Right ventricle myocardium superior (tissue), 1 donor: ENCODE measurements around the gene FAM131C. TPM values are rescaled to one million over a fixed set of nuclear protein-coding genes. Genes with fewer than 3 reads are reported as not detected.
"Not testable (repeated sequence)": the region's sequence is repeated elsewhere in the genome, so short reads cannot be mapped to it uniquely, and the experiment has no call there.

Experiments used
- ATAC-seq: fragments of 200-7000 bp; cut with Tn5 transposase; one replicate; pipeline ENCODE4 v1.9.1; 2020; ENCODE audit warnings: mild to moderate bottlenecking; ENCODE audit not compliant: poor library complexity
- DNase-seq: peaks from one replicate; pipeline ENCODE4 v3.0.0-alpha.2; 2020
- intact Hi-C: fragments of 100-400 bp; cut with DNase I; formaldehyde crosslinking; loops from one replicate; pipeline ENCODE4 v1.11.2; 2022
- total RNA-seq: library from RNA; stranded (reverse); fragmentation: NEBNext Ultra II Directional; extraction: Animal tissue kit (Norgen Biotek cat#: 25700); gene quantifications from one replicate; pipeline ENCODE4 v1.2.1, GENCODE V29; 2021
- donor health status: DM: no; HTN: yes; CAD: no; lungs with severe emphysema.

Gene FAM131C
- total RNA-seq, 1 donor from 2014 or later, result 4.5 TPM

DNA sequence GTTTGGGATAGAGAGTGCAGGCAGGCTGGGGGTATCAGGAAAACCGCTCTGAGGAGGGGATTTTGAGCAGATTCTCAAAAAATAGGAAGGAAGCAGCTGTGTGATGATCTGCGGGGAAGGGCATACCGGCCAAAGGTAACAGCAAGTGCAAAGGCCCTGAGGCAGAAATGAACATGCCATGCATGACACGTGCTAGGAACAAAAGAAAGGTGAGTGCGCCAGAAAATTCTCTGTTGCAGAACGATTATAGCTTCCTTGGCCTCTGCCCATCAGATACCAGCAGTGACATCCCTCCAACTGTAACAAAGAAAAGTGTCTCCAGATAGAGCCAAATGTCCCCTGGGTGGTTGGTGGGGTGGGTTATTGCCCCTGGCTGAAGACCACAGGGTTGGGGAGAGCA, 37.0 kb upstream of the FAM131C start:
- no peak for ATAC-seq
- intact Hi-C loops, result no loop called here
- no peak for DNase-seq

DNA sequence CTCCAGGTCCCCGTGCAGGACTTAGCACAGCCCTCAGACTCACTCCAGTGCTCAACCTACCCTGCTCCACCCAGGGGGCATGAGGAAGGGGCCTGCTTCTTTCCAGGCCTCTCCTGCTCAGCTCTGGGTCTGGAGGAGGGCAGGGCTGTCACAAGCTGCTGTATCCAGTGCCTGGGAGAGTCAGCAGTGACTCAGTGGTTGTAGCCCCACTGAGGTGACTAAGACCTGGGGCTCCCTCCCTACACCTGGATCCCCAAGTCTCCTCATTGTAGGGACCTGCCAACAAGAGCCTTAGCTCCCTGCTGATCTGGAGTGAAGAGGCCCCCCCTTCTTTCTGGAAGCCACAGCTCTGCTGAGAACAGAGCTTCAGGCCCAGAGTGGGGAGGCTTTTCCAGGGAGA, 36.1 kb upstream of the FAM131C start:
- DNase-seq (no peak), ATAC-seq (no peak)
- intact Hi-C loops, result no loop called here

DNA sequence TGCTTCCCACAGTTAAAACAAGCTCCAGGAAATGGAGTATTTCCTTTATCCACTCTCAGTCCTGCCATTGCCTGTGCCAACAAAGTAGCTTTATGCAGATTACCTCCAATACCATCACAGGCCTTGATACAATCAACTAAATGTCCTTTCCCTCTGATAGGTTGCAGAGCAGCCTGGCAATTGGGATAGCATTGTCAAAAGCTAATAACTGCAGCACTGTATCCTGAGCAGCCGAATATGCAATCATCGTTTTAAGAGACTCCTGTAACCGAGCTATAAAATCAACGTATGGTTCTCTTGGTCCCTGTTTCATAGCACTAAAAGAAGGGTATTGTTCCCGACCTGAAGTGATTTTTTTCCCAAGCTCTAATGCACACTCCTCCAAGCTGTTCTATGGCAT, 33.6 kb upstream of the FAM131C start:
- DNase-seq, intact Hi-C loops, ATAC-seq: not testable (repeated sequence)

DNA sequence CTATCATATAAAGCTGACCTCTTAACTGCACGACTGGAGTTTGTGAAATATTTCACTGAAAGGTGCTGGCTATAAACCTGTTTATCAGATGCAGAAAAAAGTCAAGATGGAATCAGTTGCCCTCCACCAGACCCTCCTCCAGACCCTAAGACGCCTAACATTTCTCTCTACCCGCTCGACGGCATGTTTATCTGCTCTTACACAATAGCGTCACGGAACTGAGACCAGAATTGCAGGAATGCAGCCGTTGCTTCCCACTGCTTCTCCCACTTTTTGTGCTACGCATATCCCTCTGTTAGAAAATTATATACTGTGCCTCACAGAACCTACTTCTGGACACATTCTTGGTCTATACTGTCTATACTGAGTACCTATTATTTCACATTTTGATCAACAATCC, 28.2 kb upstream of the FAM131C start:
- ATAC-seq (no peak), DNase-seq (no peak)
- intact Hi-C loops, result no loop called here

- DNase-seq, result no peak
- intact Hi-C loops, result no loop called here
- ATAC-seq, result no peak
Measured at GRCh38 chr1:16099412-16099811, 26.0 kb upstream of the FAM131C start.

GRCh38 chr1:16095447-16095846, 22.0 kb upstream of the FAM131C start:
- DNase-seq, result no peak
- no peak for ATAC-seq
- intact Hi-C loops, result no loop called here

DNA sequence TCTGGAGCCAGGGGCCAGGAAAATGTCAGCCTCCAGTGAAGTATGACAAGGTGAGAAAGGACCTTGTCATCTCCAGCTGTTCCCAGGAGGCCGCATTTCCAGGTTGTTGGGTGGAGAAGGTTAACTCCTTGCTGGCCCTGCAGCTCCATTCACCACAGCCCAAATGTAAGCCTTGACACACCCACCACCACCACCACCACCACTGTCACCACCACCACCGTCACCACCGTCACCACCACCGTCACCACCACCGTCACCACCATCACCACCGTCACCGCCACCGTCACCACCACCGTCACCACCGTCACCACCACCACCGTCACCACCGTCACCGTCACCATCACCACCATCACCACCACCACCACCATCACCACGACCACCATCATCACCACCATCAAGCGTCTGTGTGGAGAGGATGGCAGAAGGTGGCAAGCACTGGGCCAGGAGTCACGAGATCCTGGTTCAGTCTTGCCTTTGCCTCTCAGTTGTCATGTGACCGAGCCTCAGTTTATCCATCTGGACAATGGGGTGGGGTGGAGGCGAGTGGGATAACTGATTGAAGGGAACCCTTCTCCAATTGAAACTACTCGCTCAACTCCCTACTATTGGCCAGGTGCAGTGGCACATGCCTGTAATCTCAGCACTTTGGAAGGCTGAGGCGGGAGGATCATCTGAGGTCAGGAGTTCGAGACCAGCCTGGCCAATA, 21.2 kb upstream of the FAM131C start:
- ATAC-seq (no peak), DNase-seq (no peak)
- intact Hi-C loops, result no loop called here

DNA sequence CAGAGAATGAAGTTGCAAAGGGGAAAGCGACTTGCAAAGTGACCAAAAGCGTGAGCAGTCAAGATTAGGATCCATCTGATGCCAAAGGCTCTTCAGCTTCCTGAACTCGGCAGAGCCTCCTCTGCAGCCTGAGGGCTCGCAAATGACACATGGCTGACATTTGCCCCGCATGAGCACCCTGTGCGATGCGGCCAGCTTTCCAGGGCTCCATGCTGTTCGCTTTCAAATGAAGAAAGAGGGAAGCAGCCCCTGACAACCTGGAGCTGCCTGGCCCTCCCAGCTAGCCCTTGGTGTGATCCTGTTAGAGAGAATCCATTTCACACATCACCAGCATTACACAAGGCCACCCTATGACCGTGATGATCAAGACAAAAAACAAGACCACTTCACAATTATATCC, 20.2 kb upstream of the FAM131C start:
- ATAC-seq, result no peak
- intact Hi-C loops, result no loop called here

GRCh38 chr1:16092923-16093511, 19.6 kb upstream of the FAM131C start:
- ATAC-seq (no peak), DNase-seq (no peak)
- intact Hi-C loops, result no loop called here

More for the DNA sequence above, 20.2 kb upstream of the FAM131C start:
- no peak for DNase-seq

GRCh38 chr1:16092097-16092922, 18.9 kb upstream of the FAM131C start:
- DNase-seq (no peak), ATAC-seq (no peak)
- intact Hi-C loops, result no loop called here

- DNase-seq (no peak), ATAC-seq (no peak)
- intact Hi-C loops, result no loop called here
Measured at GRCh38 chr1:16091296-16091695, 17.8 kb upstream of the FAM131C start.

GRCh38 chr1:16090076-16090826, 16.8 kb upstream of the FAM131C start:
- intact Hi-C loops, result no loop called here
- no peak for ATAC-seq
- DNase-seq, result no peak

DNA sequence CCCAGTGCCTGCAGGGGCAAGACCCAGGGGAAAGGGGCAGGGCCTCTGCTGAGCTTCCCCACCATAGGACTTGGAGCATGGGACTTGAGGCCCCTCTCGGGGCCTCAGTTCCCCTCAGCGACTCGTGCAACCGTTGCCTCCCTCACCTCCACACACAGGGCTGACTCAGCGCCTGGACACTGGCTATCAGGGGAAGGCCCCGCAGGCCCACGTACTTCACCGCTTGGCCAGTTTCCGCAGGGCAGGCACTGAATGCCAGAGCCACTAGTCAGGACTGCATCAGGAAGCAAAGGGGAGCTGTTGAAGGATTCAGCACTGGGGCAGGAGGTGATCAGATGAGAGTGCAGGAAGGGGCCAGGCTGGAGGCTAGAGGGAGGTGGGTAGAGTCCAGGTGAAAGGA, 15.5 kb upstream of the FAM131C start:
- DNase-seq (no peak), ATAC-seq (no peak)
- intact Hi-C loops, result no loop called here

DNA sequence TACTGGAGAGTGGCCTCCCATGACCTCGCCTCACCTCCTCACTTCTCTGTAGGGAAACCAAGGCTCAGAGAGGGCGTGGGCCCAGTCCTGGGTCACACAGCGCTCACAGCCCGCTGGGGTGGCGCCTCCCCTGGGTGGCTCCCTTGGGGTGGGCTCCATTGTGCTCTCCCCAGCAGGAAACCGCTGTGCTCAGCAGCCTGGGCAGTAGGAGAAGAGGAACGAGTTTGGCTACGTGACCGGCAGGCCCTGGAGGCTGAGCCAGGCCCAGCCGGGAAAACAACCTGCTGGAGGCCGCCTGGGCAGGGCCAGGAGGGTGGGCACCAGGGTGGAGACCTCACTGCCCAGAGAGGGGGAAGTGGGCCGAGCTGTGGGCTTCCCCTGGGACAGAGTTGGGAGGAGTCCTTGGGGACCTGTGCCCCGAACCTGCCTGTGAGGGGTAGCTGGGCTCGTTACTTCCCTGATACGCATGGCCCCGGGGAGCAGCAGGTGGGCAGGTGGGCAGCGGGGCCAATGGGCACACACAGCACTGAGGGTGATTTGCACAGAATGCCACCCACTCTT, 15.0 kb upstream of the FAM131C start:
- intact Hi-C loops, result no loop called here
- ATAC-seq (peak; percentile 13), DNase-seq (no peak)

DNA sequence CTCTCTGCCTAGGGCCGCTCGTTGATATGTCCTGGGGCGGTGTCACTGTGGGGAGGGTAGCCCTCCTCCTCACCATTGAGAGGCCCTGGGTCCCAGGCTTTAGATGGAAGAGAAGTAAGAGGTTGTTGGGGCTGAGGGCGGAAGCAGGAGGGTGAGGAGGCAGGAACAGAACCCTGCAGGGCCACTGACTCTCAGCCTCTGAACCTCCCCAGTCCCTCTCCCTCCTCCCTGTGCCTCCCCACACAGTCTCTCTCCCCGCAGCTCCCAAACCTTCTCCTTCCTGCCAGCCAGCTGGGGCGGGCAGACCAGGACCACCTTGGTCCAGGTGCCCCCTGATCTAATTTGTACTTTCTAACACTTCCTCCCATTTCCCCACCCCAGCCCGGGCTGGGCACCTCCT, 14.3 kb upstream of the FAM131C start:
- intact Hi-C loops, result no loop called here
- DNase-seq (no peak), ATAC-seq (no peak)

- intact Hi-C loops, result no loop called here
- ATAC-seq, result no peak
- DNase-seq, result no peak
Measured at GRCh38 chr1:16085522-16085921, 12.1 kb upstream of the FAM131C start.

GRCh38 chr1:16083486-16083885, 10.0 kb upstream of the FAM131C start:
- no peak for ATAC-seq
- no peak for DNase-seq
- intact Hi-C loops, result loop anchor here (5.0 kb wide), 2 partner anchors 159 to 274 kb away; no protein-coding TSS in a partner anchor

DNA sequence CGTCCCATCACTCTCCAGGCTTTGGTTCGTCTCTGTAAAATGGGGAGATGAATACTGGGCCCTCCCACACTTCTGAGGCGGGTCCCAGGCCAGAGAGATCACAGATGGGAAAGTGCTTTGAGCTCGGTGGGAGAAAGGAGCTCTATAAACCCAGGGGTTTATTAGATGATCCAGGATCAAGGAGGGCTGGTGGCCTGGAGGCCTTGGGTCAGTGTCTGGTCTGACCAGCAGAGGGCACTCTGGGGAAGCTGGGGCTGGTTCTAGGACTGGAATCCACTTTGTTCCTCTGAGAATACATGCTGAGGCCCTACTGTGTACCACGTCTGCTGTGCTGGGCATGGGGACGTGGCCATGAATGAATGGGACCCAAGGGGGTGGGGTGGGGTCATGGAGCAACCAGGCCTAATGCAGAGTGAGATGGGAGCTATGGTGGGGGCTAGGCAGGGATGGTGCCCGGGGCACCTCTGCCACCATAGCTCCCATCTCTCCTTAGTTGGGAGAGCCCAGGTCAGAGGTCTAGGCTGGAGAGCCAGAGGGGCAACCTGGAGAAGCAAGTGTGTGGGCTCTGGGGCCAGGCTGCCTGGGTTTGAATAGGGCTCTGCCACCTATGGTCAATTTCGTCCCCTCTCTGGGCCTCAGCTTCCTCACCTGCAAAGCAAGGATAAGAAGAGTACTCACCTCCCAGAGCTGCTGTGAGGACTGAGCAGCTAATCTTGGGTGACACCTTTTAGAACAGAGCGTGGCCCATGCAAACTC, 9.0 kb upstream of the FAM131C start:
- ATAC-seq (peak; percentile 56), DNase-seq (peak; percentile 80)
- intact Hi-C loops, result loop anchor here (5.0 kb wide), 2 partner anchors 160 to 275 kb away; no protein-coding TSS in a partner anchor
